Skin of body (tissue), 2 donors: Measurements from ENCODE around the gene CAPN3. TPM values are rescaled to one million over a fixed set of nuclear protein-coding genes. Genes with fewer than 3 reads are reported as not detected.

ENCODE experiments used
- DNase-seq: peaks from one replicate; lab custom pipeline; 2025; lab: John Stamatoyannopoulos, UW
- total RNA-seq: library from RNA; depleted of rRNA; stranded (reverse); fragments of >200 nt; gene quantifications from one replicate; pipeline ENCODE4 v1.2.3, GENCODE V29; 2014

Gene CAPN3
- total RNA-seq, 1 donor from 2014 or later = 66.0 TPM

DNA sequence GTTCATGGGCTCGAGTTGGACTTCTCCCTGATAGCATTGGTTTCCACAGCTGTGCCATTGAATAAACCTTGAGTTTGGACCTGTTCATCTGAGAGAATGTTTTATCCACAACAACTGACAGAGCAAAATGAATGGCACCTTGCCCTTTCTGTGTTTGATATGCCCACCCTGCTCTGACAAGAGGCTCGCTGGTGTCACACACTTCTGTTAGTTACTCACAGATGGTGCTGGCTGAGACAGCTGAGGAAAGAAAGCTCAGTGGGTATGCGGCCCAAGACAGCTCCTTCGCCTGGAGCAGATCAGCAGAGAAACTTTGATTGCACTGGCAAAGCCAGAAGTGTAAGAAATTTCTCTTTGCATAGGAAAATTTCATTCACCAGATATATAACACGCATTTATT lies 2.5 kb upstream of the CAPN3 start:
- no peak for DNase-seq

DNA sequence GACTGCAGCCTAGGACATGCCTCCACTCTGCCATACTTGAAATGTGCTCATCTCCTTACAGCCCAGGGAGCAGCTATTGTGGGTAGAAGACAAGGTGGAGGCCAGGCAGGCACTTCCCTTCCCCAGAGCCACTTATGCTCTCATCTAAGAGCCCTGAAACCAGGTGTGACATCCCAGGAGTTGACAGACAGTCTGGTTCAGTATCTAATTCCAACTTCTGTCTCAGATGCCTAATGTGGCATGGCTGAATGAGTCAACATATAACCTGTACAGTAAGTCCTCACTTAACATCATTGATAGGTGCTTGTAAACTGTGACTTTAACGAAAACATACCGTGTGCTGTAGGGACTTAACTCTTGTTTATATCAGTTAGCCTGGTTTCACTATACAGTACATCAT lies 1.2 kb upstream of the CAPN3 start:
- no peak for DNase-seq

DNA sequence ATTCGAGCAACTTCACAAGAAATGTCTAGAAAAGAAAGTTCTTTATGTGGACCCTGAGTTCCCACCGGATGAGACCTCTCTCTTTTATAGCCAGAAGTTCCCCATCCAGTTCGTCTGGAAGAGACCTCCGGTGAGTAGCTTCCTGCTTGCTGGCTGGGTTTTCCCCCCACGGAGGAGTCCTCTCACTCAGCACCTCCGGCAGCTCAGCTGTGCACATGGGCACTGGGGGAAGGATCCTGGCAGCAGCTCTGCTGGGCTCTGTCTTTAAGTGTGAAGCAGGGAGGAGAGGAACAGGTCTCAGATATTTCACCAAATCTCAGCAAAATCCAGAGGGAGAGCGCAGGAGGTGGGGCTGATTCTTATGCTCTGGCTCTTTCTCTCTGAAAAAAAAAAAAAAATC lies 684 bp downstream of the CAPN3 start:
- no peak for DNase-seq

DNA sequence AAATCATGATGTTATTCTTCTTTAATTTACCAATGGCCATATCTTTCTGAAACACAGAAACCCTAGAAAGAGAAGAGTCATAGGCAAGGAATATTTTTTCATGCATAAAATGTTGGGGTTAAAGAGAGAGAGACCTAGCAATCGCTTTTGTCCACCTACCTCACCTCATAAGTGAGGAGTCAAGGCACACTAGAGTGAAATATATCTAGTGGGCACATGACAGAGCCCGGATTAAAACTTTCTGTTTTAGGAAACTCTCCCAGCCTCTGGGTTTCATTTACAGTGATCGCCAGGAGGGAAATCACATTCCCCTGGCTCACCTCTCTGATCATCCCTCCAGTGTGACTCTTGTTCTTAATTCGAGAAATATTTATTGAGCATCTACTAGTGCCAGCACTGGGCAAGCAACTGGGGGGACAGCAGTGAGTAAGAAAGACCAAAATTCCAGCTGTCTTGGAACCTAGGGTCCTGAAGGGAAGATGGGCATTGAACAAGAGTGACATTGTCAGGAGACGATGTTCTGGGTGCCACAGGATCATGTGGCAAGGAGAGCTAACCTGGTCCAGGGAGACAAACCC lies 1.3 kb downstream of the CAPN3 start:
- no peak for DNase-seq

DNA sequence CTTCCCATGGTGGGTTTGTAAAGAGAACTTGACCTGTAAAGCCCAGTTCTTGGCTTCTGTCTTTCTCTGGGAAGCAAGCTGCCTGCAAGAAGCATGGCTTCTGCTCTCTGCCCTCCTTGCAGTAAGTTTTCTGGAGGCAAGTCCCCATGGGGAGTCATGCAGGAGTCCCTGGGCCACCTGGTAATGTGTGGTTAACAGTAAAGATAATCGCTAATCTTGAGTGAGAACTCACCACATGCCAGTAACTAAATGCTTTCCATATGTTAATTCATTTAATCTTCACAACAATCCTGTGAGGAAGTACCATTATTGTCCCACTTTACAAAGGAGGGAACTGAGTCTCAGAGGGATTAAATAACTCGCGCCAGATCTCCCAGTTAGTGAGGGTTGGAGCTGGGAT lies 4.2 kb downstream of the CAPN3 start:
- no peak for DNase-seq

DNA sequence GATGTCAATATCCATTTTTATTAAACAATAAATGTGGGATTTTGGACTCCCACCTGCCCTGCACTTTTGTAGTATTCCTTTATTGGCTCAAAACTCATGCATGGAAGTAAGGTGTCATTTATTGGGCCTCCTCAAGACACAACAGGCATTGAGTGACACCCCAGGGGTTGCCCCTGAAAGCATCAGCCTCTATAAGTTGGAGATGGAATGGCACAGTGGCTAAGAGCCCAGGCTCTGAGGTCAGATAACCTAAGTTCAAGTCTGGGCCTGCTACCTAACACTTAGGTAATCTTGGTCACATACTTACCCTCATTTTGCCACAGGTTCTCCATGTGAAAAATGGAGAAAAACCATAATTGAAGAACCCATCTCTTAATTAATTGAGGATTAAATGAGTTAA lies 4.6 kb downstream of the CAPN3 start:
- no peak for DNase-seq

DNA sequence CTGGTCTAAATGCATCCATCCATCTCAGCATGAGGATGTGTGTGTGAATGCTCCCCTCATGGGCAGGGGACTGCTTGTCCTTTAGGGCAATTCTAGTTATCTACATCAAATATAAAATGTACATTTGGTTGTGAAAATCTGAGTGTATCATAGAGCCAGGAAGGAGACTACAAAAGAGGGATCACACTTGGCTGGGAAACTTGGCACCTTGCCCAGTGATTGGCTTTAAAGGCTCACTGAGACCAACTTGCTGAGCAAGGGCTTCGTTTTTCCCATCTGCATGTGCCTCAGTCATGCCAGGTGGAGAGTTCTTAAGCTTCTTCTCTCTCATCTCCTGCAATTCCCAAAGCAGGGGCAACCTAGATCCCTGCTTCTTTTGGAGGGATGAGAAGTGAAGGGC lies 5.2 kb downstream of the CAPN3 start:
- DNase-seq = no peak

DNA sequence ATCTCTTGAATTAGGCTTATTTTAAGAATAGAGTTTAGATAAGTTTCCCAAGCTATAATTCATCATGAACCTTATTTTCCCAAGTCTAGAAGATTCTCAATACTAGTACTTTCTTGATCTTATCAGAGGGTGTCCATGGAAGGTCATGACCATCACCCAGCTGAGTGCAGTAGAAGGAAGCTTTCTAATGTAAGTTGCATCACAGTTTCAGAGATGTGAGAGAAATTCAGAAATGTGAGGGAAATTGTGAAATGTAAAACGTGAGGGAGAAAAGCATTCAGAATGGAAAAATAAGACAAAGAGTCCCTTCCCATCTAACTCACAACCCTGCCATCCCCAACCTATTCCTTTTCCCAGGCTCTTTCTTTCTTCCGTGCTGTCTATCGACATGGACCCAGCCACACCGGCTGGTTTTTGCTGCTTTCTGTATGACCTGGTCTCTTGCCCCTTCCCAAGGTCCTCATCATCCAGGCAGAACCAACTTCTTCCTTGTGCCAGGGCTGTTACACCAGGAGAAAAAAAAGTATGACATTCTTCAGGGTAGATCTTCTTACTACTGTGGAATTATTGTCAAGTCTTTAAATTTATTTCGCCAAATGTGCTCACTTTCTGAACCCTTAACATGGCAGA lies 6.7 kb downstream of the CAPN3 start:
- DNase-seq = no peak

DNA sequence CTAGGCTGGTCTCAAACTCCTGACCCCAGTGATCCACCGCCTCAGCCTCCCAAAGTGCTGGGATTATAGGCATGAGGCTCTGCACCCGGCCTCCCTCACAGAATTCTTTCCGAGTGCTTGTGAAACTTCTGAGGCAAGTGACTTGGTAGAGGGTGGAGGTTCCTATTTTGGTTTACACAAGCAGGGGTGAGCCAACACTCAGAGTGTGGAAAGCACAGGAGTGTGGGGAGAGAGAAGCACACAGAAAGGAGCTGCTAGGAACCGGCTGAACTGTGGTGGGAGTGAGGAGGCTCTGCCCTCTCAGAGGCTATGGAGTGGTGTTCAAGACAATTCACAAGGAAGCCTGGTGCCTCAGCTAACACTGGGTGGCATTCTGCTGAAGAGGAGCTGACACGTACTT lies 7.7 kb downstream of the CAPN3 start:
- no peak for DNase-seq

DNA sequence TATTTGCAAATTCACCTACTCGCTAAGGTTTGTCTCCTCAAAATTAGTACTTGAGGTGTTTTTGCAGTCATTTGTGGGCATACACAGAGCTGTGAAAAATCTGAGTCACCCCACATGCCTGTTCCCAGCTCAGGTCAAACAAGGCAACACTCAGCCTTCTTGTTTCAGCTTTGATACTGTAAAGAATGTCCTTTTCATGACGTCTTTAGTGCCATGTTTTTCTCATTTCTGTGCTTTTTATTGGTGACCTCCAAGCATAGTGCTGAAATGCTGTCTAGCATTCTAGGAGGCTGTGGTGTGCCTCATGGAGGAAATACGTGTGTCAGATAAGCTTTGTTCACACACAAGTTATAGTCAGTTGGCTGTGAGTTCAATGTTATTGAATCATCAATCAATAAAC lies 8.8 kb downstream of the CAPN3 start:
- DNase-seq = no peak

DNA sequence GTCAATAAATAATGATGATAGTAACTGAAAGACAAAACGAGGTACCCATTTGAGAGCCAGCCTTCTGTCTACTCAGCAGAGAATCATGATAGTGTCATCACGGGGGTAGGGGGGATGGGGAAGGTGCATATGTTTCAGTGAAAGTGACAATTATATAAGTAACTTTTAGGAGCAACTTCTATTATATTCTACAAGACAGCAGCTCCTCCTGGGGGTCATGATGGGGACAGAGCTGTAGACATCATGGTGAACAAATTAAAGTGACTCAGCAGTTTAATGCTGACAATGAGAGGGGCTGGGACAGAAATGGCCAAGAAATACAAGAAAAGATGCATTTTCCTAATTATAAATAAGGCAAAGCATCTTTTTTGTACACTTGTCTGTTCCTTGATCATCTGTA lies 11.8 kb downstream of the CAPN3 start:
- DNase-seq = no peak

DNA sequence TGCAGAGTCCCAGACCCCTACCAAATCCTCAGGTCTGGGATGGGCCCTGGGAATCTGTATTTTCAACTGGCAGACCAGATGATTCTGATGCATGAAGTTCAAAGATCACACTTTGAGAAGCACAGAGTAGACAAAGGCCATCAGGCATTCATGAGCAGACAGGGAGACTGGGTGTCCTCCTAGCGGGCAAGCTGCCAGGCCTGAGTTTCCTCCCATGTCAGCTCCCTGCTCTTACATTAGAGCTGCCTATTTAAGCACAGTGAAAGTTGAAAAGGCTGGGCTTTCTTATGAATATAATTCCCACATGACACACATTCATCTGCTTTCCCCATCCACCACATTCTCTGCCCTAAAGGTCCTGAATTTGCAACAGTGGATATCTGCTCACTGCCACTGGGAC lies 14.0 kb downstream of the CAPN3 start:
- DNase-seq = no peak

DNA sequence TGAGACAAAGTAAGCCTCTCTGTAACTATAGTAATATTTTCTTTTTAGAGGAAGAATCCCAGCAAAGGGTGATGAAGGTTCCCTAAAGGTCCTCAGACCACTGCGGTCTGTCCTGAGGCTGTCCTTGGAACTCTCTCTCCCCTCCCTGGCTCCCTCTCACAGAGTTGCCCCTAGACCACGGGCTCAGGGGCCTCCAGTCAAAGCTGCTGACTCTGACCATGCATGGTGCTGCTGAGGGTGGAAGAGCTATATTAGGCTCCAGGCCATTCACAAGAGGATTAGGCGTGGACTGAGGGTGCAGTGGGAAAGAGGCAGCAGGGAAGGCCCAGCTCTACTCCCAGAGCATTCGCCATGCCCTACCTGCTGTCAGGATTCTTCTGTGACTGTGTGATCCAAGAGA lies 14.6 kb downstream of the CAPN3 start:
- no peak for DNase-seq

DNA sequence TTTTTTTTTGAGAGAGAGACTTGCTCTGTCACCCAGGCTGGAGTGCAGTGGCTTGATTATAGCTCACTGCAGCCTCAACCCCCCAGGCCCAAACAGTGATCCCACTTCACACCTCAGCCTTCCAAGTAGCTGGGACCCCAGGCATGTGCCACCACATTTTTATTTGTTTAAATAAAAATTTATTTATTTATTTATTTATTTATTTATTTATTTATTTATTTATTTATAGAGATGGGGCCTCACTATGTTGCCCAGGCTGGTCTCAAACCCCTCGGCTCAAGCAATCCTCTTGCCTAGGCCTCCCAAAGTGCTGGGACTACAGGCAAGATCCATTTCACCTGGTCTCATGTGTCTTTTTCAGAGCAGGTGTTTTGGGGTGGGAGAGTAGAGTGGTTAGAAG lies 15.5 kb downstream of the CAPN3 start:
- no peak for DNase-seq

DNA sequence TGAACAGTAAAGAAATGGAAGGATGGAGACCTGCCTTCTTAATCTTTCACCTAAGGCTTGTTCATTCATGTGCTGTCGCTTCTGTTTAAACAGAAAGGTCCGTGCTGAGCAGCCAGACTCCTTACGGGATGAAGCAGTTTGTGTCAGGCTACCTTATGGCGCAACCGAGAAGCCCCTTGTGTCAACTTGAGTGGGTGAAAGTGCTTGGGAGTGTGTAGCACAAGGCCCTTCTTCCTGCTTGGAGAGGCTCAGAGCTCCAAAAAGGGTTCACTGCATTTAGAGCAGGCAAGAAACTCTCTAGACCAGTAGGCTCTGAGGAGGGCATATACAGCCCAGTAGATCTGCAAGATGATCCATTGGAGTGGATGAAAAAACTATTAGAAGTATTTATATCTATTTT lies 16.0 kb downstream of the CAPN3 start:
- DNase-seq = no peak

DNA sequence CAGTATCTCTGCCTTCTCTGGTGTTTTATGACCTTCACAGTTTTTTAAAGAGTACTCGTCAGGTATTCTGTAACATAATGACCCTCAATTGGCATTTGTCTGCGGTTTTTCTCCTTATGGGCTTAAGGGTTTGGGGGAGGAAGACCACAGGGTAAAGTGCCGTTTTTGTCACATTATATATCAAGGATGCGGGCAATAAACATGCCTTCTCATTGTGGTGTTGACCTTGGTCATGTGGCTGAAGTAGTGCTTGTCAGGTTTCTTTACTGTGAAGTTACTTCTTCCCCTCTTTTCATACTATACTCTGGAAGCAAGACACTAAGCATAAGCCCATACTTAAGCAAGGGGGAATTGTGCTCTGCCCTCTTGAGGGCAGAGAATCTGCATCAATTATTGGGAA lies 16.6 kb downstream of the CAPN3 start:
- no peak for DNase-seq

DNA sequence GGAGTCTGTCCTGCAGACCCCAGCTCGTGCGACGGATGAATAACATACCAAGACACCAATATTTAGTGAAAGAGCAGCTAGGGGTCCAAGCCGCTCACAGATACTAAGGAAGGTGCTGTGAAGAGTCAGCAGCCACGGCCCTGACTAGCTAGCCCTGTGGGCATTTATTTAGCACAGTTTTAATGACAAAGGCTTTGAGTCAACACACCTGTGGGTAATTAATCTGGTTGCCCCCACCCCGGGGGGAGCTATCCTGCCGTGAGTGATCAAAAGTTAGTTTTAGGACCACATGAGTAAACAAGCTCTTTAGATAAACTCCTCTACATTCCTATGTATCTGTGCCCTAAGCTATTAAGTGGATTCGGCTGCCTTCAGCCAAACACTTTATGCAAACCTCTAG lies 18.7 kb downstream of the CAPN3 start:
- no peak for DNase-seq

DNA sequence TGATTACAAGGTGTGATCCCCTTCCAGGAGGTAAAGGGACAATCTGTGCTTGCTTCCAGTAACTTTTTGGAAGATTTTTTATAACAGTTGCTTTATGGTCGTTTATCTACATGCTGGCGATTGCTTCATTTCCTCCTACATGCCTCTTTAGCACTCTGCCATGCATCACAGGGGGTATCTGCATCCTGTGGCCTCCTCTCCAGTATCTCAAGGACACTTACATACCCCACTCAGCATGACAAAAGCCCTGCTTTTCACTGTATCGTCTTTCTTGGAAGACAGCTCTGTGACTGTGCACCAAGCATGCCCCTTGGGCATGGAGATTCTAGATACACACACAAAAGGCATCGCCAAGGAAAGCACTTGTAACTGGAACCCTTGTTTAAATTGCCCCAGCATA lies 25.3 kb downstream of the CAPN3 start:
- no peak for DNase-seq

DNA sequence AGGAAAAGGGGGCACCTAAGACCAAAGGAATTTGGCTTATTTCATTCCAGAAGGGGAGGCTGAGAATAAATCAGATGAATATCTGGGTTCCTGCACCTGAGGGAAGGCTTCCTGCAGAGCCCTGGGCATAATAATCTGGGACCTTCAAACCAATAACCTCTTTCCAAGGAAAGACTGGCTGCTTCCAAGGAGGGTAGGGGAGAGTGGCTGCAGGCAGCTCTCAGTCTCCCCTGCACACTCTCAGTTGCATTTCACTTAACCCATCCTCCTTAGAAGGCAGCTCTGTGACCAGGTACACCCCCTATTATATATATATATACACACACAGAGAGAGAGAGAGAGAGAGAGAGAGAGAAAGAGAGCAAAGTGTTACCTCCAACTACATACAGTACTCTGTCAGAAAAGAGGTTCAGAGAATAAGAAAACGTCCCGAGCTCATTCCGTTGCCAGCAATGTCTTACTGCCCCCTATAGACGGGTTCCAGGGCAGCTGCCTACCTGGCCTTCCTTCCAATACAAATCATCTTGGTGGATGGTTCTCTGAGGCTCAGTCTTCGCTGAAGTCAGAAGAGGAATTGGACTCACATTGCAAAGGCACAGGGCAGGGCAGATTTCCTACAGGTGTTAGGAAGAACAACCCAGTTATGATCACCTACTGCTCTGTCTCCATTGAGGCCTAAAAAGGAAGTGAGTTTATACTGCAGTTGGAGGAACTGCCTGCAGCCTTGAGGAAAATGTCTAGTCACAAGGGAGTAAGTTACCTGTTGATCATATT lies 26.1 kb downstream of the CAPN3 start:
- DNase-seq = no peak

DNA sequence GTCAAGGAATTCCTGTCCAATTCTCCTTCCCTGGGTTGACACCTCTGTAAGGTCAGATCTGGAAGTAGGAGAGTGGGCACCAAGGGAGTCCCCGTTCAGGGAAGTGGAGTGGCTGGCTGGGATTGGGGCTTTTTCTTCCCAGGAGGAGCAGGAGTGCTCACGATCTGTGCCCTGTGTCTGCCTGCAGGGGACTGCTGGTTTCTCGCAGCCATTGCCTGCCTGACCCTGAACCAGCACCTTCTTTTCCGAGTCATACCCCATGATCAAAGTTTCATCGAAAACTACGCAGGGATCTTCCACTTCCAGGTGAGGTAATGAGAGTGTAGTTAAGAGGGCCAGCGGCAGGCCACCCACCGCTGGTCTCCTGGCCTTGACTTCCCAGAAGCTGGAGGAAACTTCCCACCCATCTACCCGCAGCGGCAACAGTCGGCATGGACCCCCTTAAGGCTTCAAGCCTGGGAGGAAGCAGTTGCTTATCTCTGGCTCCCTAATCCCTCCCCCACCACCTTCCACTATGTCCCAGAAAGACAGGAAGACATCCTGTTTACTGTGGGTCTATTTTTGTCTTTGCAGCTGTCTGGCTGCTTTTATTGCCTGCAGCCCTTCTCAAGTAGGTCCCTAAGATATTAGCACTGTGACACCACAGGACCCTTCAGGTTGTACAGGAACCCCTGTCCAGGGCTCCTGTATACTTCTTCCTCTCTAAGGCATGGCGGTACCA lies 26.8 kb downstream of the CAPN3 start:
- DNase-seq = no peak

DNA sequence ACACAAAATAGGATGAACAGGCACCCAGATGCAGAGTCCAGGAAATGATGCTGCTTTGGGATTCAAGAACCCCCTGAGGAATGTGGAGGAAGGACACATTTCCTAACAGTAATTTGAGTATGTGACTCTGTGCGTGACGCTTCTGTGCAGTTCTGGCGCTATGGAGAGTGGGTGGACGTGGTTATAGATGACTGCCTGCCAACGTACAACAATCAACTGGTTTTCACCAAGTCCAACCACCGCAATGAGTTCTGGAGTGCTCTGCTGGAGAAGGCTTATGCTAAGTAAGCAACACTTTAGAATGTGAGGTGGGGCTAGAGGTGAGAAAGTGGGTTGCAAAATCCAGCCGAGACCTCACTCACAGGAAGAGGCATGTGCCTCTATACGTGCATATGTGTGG lies 28.3 kb downstream of the CAPN3 start:
- no peak for DNase-seq

DNA sequence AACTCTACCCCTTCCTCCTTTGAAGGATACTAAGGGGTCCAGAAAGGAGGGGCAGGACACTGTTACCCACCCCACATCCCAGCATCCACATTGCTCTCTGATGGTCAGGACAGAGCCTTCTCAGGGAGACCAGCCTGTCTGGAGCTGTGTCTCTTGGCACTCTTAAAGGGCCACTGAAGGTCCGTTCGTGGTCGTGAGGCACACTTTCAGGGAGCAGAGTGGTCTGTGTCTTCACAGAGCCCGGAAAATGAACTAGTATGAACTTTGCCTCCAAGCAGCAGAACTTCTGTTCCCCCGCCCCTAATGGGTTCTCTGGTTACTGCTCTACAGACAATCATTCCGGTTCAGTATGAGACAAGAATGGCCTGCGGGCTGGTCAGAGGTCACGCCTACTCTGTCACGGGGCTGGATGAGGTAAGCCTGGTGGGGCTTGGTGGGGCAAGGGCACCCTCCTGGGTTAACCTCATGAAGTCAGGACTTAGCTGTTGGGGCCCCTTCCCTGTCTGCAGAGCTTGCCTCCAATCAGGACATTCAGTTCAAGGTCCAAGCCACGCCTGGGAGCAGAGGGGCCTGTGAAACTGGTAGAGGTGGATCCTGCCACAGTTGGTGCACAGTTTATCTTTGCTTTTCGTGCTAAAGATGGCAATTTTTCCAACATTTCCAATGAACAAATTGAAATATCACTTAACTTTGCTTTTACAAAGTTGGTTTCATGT lies 33.2 kb downstream of the CAPN3 start:
- no peak for DNase-seq
